Liver (tissue), 9 donors: ENCODE results near the gene MEN1. TPM values are rescaled to one million over a fixed set of nuclear protein-coding genes. Genes with fewer than 3 reads are reported as not detected.

Experiments
- DNase-seq: peaks from one replicate; pipeline ENCODE4 v3.0.0-alpha.2; 2017; ENCODE audit warnings: low spot score
- H3K27ac ChIP-seq, 2 donors: one replicate each; pipeline ENCODE4 v1.7.0; 2013; ENCODE audit warnings: inconsistent platforms in 2 of 2, low read length in 2 of 2, control low read depth in 1 of 2, low read depth in 1 of 2, mild to moderate bottlenecking in 1 of 2
- H3K27me3 ChIP-seq, 4 donors: one replicate each; pipeline versions ENCODE4 v1.6.1 to v1.7.0; 2013; ENCODE audit warnings: low read length in 3 of 4, inconsistent platforms in 1 of 4, mild to moderate bottlenecking in 1 of 4, moderate library complexity in 1 of 4; ENCODE audit not compliant: control insufficient read depth in 4 of 4, insufficient read depth in 4 of 4
- H3K36me3 ChIP-seq, 4 donors: one replicate each; pipeline versions ENCODE4 v1.6.1 to v1.7.0; 2013; ENCODE audit warnings: low read length in 3 of 4, mild to moderate bottlenecking in 3 of 4, low read depth in 1 of 4, moderate library complexity in 1 of 4; ENCODE audit not compliant: control insufficient read depth in 4 of 4, insufficient read depth in 3 of 4
- H3K4me1 ChIP-seq, 4 donors: one replicate each; pipeline versions ENCODE4 v1.6.1 to v1.7.0; 2013; ENCODE audit warnings: low read length in 3 of 4, mild to moderate bottlenecking in 3 of 4, moderate library complexity in 1 of 4; ENCODE audit not compliant: control insufficient read depth in 4 of 4, insufficient read depth in 4 of 4
- H3K4me3 ChIP-seq, 3 donors: one replicate each; pipeline versions ENCODE4 v1.6.1 to v1.7.0; 2013; ENCODE audit warnings: low read length in 3 of 3, control low read depth in 1 of 3, low read depth in 1 of 3, mild to moderate bottlenecking in 1 of 3
- H3K9ac ChIP-seq, 2 donors: one replicate each; pipeline ENCODE4 v1.7.0; 2013; ENCODE audit warnings: low read length in 2 of 2, mild to moderate bottlenecking in 2 of 2, moderate library complexity in 2 of 2, control low read depth in 1 of 2, low read depth in 1 of 2
- H3K9me3 ChIP-seq, 4 donors: one replicate each; pipeline versions ENCODE4 v1.6.1 to v1.7.0; 2013; ENCODE audit warnings: low read length in 3 of 4; ENCODE audit not compliant: control insufficient read depth in 4 of 4
- FOXA1 ChIP-seq: IDR thresholded peaks from 2 replicates; pipeline ENCODE4 v1.6.1; 2016; ENCODE audit warnings: antibody characterized with exemption
- GABPA ChIP-seq, 2 donors: IDR thresholded peaks in 1 of 2; conservative IDR thresholded peaks in 1 of 2; 2 replicates each; pipeline ENCODE4 v1.6.1; 2016; ENCODE audit warnings: antibody characterized with exemption in 2 of 2, mild to moderate bottlenecking in 1 of 2, moderate library complexity in 1 of 2
- HNF4A ChIP-seq, 2 donors: conservative IDR thresholded peaks; 2 replicates each; pipeline ENCODE4 v1.6.1; 2016; ENCODE audit warnings: antibody characterized with exemption in 2 of 2, mild to moderate bottlenecking in 2 of 2
- RXRA ChIP-seq, 2 donors: IDR thresholded peaks; 2 replicates each; pipeline ENCODE4 v1.6.1; 2017 to 2018; ENCODE audit warnings: antibody characterized with exemption in 2 of 2, mild to moderate bottlenecking in 1 of 2
- SP1 ChIP-seq: IDR thresholded peaks from 2 replicates; pipeline ENCODE4 v1.6.1; 2018; ENCODE audit warnings: antibody characterized with exemption, mild to moderate bottlenecking
- TAF1 ChIP-seq: conservative IDR thresholded peaks from 2 replicates; pipeline ENCODE4 v1.6.1; 2016; ENCODE audit warnings: antibody characterized with exemption, mild to moderate bottlenecking
- YY1 ChIP-seq: IDR thresholded peaks from 2 replicates; pipeline ENCODE4 v1.6.1; 2016; ENCODE audit warnings: antibody characterized with exemption, mild to moderate bottlenecking
- WGBS: extraction: QIAGEN DNeasy Blood & Tissue Kit; methylation state at CpG from one replicate; pipeline ENCODE4 v1.1.7; 2013; 5-methylcytosine and 5-hydroxymethylcytosine counted together
- polyA plus RNA-seq, 2 donors: library from polyadenylated mRNA; stranded (reverse) in 1 of 2; unstranded in 1 of 2; fragments of 200-250 nt in 1 of 2; fragments of >200 nt in 1 of 2; fragmentation: Nextera tagmentation in 1 of 2; extraction: Ambion mirVana in 1 of 2; gene quantifications; one replicate each; pipeline versions ENCODE4 v1.2.1 to v1.2.3, GENCODE V29; 2013 to 2015
- total RNA-seq, 2 donors: library from RNA; depleted of rRNA; stranded (reverse); fragments of >200 nt; gene quantifications; one replicate each; pipeline ENCODE4 v1.2.3, GENCODE V29; 2014
- TF ChIP-seq, protein P1 (sequence below): fragments of 150-350 bp; IDR thresholded peaks from 2 replicates; pipeline ENCODE4 v1.5.1; 2017; ENCODE audit warnings: improper control_type of control experiment, low read depth, low read length; ENCODE audit not compliant: missing input control
- TF ChIP-seq, protein P2 (sequence below): IDR thresholded peaks from 2 replicates; pipeline ENCODE4 v1.6.1; 2016; ENCODE audit warnings: antibody characterized with exemption
- TF ChIP-seq, protein P3 (sequence below): IDR thresholded peaks from 2 replicates; pipeline ENCODE4 v1.6.1; 2016; ENCODE audit warnings: antibody characterized with exemption, mild to moderate bottlenecking
- TF ChIP-seq, protein P4 (sequence below): IDR thresholded peaks from 2 replicates; pipeline ENCODE4 v1.6.1; 2016; ENCODE audit warnings: antibody characterized with exemption
- donor health status: healthy.
- donor health status: healthy.
- donor health status: healthy.
- donor health status: healthy.
- donor health status: healthy.

Gene MEN1
- 10 to 100 TPM; 12.1 to 15.1 TPM for total RNA-seq
- polyA plus RNA-seq: 10 to 100 TPM in 1 of 2 donors, 1 to 10 TPM in 1; 9.0 to 14.7 TPM

DNA sequence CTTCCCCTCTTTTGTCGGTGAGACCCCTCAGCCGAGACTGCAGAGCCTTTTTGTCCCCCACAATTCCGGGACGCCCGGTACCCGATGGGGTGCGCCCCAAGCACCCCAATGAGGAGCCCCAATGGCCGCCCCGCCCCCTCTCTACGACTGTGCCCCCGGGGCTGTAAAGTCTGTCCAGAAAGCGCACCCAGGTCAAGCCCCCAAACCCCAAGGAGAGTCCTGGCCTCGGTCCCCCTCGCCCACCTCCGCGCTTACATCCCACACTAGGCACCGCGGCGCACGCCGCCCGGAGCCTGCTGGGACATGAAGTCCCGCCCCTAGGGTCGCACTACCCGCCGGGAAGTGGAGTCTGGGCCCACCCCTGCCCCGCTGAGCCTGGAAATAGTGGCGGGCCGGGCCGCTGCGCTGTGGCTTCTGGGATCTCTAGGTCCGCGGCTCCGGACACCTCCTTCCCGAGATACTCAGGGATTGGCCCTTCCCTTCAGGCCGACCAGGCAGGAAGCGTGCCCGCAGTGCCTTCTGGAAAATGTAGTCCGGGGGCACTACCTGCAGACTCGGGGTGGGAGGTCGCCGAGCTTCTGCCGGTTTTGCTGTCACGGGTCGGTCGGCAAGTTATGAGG lies at the start of gene MEN1:
MEN1 (minus strand) TSS at position 281 of the 620 bp plus-strand sequence. CDS start 442 bp downstream, outside the sequence.
- H3K4me3 ChIP-seq: peak within 1 kb of the TSS; percentile 63 to 84 (median 81)
- WGBS: under 1% methylated on average over 46 of the region's 46 CpGs
- no peak within 1 kb of the TSS for H3K9ac ChIP-seq
- no peaks in the 10 kb centered on the region for H3K27me3 ChIP-seq
- H3K27ac ChIP-seq: peak within 1 kb of the TSS; percentile 15 to 54
- no peaks in the 10 kb centered on the region for H3K9me3 ChIP-seq
- TF ChIP-seq, protein P1, sequence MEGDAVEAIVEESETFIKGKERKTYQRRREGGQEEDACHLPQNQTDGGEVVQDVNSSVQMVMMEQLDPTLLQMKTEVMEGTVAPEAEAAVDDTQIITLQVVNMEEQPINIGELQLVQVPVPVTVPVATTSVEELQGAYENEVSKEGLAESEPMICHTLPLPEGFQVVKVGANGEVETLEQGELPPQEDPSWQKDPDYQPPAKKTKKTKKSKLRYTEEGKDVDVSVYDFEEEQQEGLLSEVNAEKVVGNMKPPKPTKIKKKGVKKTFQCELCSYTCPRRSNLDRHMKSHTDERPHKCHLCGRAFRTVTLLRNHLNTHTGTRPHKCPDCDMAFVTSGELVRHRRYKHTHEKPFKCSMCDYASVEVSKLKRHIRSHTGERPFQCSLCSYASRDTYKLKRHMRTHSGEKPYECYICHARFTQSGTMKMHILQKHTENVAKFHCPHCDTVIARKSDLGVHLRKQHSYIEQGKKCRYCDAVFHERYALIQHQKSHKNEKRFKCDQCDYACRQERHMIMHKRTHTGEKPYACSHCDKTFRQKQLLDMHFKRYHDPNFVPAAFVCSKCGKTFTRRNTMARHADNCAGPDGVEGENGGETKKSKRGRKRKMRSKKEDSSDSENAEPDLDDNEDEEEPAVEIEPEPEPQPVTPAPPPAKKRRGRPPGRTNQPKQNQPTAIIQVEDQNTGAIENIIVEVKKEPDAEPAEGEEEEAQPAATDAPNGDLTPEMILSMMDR: no peak
- peak; percentile 44 to 48 for TF ChIP-seq RXRA (IDR thresholded peaks at IDR 0.05)
- peak; percentile 87 for TF ChIP-seq TAF1
- TF ChIP-seq SP1: peak; percentile 89
- peak; percentile 42 to 48 for TF ChIP-seq HNF4A (conservative IDR thresholded peaks at IDR 0.05)
- peak; percentile 87 for TF ChIP-seq YY1
- TF ChIP-seq FOXA1: peak; percentile 25
- TF ChIP-seq, protein P2, sequence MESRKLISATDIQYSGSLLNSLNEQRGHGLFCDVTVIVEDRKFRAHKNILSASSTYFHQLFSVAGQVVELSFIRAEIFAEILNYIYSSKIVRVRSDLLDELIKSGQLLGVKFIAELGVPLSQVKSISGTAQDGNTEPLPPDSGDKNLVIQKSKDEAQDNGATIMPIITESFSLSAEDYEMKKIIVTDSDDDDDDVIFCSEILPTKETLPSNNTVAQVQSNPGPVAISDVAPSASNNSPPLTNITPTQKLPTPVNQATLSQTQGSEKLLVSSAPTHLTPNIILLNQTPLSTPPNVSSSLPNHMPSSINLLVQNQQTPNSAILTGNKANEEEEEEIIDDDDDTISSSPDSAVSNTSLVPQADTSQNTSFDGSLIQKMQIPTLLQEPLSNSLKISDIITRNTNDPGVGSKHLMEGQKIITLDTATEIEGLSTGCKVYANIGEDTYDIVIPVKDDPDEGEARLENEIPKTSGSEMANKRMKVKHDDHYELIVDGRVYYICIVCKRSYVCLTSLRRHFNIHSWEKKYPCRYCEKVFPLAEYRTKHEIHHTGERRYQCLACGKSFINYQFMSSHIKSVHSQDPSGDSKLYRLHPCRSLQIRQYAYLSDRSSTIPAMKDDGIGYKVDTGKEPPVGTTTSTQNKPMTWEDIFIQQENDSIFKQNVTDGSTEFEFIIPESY: no peak
- TF ChIP-seq, protein P3, sequence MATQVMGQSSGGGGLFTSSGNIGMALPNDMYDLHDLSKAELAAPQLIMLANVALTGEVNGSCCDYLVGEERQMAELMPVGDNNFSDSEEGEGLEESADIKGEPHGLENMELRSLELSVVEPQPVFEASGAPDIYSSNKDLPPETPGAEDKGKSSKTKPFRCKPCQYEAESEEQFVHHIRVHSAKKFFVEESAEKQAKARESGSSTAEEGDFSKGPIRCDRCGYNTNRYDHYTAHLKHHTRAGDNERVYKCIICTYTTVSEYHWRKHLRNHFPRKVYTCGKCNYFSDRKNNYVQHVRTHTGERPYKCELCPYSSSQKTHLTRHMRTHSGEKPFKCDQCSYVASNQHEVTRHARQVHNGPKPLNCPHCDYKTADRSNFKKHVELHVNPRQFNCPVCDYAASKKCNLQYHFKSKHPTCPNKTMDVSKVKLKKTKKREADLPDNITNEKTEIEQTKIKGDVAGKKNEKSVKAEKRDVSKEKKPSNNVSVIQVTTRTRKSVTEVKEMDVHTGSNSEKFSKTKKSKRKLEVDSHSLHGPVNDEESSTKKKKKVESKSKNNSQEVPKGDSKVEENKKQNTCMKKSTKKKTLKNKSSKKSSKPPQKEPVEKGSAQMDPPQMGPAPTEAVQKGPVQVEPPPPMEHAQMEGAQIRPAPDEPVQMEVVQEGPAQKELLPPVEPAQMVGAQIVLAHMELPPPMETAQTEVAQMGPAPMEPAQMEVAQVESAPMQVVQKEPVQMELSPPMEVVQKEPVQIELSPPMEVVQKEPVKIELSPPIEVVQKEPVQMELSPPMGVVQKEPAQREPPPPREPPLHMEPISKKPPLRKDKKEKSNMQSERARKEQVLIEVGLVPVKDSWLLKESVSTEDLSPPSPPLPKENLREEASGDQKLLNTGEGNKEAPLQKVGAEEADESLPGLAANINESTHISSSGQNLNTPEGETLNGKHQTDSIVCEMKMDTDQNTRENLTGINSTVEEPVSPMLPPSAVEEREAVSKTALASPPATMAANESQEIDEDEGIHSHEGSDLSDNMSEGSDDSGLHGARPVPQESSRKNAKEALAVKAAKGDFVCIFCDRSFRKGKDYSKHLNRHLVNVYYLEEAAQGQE: peak; percentile 88
- peak in 1 of 2 donors; percentile 88 for TF ChIP-seq GABPA (IDR thresholded peaks at IDR 0.05 in 1 of 2, conservative IDR thresholded peaks at IDR 0.05 in 1 of 2)
- TF ChIP-seq, protein P4, sequence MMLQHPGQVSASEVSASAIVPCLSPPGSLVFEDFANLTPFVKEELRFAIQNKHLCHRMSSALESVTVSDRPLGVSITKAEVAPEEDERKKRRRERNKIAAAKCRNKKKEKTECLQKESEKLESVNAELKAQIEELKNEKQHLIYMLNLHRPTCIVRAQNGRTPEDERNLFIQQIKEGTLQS: no peak
- peaks cover 6 to 16% (median 12%) of the 10 kb centered on the region in 4 donors for H3K4me1 ChIP-seq
- peak; percentile 89 for DNase-seq
- peaks cover 0 to 15% (median 2%) of the 10 kb centered on the region in 4 donors for H3K36me3 ChIP-seq
